CMK (cell line): Measurements from ENCODE around the gene HTT.
"Not testable (repeated sequence)": the region's sequence is repeated elsewhere in the genome, so short reads cannot be mapped to it uniquely, and the experiment has no call there.

Experiments used
- DNase-seq: peaks from one replicate; pipeline ENCODE4 v3.0.0-alpha.2; 2010; ENCODE audit warnings: low read depth

Gene HTT

DNA sequence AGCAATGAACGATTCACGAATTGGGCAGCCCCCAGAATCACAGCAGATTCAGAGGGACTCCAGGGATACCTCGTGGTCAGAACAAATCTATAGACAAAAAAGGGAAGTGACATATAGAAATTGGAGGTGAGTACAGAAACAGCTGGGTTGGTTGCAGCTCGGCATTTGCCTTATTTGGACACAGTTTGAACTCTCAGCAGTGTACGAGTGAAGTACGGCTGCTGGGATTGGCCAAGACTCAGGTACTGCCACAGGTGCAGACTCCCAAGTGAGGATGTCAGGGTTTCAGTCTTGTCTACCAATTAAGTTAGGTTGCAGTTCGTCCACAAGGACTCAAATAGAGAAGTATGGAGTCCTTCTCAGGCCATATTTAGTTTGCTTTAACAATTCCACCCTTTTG lies 28.3 kb upstream of the HTT start:
- DNase-seq: no peak

DNA sequence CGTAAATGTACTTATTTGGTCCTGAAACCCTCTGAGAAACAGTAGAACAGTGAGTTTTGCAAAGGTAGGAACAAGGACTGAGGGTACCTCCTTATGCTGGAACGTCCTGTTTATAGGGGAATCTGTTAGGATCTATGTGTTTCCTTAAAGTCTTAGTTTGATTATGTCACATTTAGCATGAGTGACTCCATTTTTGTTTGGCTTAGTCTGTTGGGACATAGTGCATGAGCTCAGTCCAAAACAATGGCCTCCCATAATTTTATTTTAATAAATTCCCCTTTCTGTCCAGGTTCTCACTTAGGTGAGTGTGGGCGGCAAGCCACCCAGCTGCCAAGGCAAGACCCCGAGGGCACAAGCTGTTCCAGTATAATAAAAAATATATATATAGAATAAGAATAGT lies 27.9 kb upstream of the HTT start:
- no peak for DNase-seq

DNA sequence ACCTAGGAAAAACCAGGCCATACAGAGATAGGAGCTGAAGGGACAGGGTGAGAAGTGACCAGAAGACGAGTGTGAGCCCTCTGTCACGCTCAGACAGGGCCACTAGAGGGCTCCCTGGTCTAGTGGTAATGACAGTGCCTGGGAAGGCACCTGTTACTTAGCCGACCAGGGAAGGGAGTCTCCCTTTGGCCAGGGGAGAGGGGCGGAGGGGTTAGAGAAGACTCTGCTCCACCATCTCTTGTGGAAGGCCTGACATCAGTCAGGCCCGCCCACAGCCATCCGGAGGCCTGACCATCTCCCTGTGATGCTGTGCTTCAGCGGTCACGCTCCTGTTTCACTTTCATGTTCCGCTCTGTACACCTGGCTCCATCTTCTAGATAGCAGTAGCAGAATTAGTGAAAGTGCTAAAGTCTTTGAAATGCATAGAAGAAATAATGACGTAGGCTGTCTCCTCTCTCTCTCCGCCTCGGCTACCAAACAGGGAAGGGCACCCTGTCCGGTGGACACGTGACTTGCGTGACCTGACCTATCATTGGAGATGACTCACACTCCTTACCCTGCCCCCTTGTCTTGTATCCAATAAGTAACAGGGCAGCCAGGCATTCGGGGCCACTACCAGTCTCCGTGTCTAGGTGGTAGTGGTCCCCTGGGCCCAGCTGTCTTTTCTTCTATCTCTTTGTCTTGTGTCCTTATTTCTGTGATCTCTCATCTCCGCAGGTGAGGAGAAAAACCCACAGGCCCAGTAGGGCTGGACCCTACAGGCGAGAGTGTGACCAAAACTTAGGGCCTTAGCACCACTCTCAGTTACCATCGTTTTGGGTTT lies 26.8 kb upstream of the HTT start:
- peak; percentile 32 for DNase-seq

DNA sequence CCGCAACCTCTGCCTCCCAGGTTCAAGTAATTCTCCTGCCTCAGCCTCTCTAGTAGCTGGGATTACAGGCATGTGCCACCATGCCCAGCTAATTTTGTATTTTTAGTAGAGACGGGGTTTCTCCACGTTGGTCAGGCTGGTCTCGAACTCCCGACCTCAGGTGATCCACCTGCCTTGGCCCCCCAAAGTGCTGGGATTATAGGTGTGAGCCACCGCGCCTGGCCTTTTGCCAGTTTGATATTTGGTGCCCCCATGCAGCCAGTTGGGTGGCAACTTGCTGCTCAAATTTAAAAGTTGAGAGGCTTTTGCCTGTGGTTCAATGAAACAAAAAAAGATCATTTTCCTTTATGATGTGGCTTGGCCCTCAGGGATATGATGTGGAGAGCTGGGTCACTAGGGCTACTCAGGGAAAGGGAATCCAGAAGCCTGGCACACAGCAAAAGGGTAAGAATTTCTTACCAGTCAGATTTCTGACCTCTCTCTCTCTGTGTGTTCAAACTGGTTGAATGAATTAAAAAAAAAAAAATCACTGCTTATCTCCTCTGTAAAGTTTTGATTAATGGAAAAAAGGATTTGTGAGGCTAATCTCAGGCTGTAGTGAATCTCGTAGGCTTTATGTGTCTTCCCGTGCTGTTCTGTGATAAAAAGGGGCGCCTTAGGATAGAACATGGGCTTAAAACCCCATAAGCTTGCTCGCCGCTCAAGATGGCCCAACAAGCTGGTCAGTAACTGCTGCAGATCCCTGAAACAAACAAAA lies 23.2 kb upstream of the HTT start:
- DNase-seq: not testable (repeated sequence)

DNA sequence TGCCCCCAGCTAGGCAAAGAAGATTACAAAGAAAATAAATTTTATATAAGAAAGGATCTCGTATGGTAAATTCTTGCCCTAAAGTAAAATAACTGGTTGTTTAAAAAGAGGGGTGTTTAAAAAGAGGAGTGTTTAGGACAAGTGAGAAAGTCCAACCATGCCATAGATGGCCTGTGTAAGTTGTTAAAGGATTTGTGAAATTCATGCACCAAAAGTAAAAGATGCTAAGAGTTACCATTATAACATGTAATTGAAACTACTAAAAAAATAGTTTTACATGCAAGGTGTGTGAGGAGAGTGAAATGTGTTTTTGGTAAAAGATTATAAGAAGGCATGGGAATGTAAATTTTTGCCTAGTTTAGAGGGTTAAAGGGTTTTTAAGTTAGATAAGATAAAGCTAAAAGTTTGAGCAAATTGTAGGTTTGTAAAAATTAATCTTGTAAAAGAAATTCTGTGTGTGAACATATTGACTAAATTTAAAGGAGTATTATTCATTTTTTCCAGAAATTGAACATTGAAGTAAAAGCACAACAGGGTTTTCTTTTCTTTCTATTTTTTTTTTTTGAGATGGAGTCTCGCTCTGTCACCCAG lies 20.2 kb upstream of the HTT start:
- no peak for DNase-seq

DNA sequence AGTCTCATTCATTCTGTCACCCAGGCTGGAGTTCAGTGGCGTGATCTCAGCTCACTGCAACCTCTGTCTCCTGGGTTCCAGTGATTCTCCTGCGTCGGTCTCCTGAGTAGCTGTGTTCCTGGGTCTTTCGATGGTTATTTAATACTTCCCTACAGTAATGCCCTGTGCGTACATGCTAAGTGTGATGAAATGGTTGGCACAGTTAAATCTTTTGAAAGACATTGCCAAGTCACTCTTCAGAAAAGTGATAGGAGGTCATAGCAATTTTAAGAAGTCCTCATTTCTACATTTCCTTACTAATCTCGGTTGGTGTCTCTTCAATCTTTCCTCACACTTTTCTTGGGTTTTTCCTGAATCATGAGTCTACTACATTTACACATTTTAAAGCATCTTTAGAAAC lies 14.5 kb upstream of the HTT start:
- DNase-seq: no peak

DNA sequence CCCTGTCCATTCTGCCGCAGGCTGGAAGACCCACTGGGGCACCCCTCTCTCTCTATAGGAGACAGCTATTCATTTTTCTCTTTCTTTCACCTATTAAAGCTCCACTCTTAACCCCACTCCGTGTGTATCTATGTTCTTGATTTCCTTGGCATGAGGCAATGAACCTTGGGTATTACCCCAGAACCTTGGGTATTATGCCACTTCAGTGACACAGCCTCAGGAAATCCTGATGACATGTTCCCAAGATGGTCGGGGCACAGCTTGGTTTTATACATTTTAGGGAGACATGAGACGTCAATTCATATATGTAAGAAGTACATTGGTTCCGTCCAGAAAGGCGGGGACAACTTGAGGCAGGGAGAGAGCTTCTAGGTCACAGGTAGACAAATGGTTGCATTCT lies 13.5 kb upstream of the HTT start:
- no peak for DNase-seq

DNA sequence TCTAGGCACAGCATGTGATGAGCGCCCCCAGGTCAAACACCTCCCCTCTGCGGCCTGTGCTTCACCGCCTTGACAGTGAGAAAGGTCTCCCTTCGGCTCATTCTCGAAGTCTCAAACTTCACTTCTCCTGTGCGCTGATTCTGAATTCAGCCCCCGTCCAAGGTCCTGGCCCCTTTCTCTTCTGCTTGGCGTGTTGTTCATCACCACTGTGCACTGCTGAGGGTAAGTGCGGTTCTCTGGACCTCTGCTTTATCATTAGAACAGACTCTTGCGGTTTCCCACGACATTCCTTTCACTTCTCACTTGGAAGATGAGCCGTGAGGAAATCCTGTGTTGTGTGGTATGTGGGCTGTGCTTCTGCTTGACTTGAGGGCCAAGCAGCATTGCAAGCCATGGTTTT lies 12.0 kb upstream of the HTT start:
- DNase-seq: peak; percentile 43

DNA sequence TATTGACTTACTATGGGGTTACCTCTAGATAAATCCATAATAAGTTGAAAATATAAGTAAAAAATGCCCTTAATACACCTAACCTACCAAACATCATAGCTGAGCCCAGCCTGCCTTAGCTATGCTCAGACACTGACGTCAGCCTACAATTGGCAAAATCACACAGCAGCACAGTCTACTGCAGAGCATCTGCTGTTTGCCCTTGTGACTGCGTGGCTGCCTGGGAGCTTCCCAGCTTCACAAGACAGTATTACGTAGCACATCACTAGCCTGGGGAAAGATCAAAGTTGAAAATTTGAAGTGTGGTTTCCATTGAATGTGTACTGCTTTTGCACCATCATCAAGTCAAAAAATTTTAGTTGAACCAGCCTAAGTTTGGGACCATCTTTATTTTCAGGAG lies 8.9 kb upstream of the HTT start:
- no peak for DNase-seq

DNA sequence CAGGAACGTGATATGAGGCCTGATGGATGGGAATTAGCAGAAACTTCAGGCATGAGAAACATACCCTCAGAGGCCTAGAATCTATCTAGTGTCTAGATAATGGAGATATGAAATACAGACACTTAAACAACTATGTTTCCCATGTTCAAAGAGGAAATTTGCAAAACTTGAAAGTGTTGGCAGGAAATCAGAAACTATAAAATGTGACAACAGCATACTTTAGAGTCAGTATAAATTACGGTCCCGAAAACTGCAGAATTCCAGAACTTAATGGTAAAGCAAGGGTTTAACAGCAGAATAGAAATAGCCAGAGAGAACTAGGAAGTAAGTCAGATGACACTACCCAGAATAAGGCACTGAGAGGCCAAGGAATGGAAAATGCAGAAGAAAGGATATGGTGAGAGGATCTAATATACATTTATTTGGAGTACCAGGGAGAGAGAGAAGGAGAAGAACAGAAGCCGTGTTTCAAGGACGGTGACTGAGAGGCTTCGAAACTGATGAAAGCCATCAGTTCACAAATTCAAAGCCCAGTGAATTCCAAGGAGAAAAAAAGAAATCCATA lies 7.6 kb upstream of the HTT start:
- DNase-seq: no peak

DNA sequence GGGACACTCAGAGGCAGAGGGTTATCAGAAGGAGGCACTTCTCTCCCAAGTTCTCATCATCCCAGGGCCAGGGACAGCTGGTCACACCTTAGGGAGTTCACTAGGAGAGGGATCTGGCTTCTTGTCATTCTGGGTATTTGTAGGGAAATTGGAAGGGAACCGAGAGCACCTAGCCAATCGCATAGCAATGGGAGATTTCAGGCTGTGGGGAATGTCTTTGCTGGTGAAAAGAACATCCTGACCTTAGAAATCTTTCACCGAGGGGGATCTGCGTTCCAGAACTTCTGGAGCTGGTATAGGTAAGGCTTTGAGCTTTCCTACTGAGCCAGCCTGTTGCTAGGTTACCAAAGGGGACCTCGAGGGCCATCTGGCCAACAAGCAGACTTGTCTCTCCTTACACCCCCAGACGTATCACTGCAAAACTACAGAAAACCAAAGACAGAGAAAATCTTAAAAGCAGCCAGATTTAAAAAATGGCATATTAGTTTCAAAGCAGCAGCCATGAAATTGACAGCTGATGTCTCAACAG lies 6.9 kb upstream of the HTT start:
- DNase-seq: no peak

DNA sequence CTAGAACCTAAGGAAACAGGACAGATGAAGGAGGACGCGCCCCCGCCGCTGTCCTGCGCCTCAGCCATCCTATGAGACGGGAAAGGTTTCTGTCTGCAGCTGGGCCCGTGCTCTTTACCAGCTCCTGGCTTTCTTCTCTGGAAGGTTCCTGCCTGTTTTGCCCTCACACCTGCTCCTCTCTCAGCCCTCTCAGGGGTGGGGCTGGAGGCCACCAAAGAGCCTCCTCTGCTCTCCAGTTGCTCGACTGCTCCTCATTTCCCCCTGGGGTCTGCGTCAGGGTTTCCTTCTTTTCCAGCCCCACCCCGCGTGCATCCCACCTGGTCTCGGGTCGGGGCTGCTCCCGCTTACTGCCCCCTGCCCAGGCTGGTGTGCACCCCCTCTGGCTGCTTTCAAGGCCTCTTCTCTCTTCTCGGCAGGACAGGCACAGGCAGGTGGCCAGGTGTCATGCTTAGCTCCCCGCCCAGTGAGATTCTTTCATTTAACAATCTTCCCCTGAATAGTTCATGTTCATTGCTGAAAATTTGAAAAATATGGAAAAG lies 4.8 kb upstream of the HTT start:
- no peak for DNase-seq

DNA sequence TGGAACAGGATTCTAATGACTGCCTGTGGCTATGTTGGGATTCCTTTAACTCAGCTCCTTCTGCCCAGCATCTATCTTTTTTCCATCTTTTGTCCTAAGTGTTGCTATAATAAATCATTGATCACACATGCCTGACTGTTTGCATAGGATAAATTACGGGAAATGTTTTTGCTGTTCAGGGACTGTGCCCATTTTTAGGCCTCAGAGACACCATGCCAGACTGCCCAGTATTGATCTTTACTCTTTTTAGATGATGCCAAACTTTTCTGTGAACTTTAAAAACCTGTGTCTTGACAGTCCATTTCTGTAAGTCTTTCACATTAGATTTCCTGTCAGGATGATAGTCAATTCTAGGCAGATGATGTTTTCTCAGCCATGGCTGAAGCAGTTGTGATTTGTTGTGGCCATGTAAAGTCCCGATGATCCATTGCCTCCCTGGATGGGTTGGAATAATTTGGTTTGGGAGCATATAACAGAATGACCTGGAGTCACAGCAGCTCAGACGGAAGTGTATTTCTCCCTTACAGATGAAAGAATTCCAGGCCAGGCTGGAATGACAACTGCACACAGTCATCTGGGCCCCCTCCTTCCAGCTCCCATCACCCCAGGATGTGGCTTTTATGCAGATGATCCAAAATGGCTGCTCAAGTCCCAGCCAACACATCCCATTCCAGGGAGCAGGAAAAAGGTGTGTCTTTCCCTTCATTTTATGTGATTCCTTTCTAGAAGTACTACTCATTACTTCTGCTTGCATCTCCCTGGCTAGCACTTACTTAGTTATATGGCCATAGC lies 3.6 kb upstream of the HTT start:
- no peak for DNase-seq

DNA sequence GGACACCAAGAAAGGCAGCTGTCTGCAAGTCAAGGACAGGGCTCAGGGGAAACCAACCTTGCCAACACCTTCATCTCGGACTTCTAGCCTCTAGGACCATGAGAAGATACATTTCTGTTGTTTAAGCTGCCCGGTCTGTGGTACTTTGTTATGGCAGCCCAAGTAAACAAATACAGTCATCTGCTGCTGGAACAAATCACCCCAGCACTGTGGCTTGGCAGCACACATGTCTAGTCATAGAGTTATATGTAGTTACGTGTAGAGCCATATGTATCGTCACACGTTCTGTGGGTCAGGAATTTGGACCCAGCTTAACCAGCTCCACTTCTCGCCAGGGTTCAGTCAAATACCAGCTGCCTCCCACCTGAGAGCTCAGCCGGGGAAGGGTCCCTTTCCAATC lies 2.7 kb upstream of the HTT start:
- no peak for DNase-seq

DNA sequence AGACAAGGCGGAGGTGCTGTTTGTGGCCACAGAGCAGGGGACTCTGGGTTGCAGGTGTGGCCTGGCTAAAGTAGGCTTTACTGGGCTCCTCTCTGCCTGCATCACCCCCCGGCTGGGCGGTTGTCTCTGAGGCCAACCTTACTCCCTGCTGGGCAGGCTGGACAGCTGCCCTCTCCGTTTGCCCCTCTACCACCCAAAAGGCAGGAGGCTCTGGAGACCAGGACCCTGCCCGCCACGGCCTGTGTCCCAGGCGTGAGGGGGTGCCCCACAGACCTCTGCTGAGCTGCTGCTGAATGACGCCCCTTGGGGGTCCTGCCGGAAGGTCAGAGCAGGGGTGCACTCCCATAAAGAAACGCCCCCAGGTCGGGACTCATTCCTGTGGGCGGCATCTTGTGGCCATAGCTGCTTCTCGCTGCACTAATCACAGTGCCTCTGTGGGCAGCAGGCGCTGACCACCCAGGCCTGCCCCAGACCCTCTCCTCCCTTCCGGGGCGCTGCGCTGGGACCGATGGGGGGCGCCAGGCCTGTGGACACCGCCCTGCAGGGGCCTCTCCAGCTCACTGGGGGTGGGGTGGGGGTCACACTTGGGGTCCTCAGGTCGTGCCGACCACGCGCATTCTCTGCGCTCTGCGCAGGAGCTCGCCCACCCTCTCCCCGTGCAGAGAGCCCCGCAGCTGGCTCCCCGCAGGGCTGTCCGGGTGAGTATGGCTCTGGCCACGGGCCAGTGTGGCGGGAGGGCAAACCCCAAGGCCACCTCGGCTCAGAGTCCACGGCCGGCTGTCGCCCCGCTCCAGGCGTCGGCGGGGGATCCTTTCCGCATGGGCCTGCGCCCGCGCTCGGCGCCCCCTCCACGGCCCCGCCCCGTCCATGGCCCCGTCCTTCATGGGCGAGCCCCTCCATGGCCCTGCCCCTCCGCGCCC lies 1.1 kb upstream of the HTT start:
- no peak for DNase-seq

DNA sequence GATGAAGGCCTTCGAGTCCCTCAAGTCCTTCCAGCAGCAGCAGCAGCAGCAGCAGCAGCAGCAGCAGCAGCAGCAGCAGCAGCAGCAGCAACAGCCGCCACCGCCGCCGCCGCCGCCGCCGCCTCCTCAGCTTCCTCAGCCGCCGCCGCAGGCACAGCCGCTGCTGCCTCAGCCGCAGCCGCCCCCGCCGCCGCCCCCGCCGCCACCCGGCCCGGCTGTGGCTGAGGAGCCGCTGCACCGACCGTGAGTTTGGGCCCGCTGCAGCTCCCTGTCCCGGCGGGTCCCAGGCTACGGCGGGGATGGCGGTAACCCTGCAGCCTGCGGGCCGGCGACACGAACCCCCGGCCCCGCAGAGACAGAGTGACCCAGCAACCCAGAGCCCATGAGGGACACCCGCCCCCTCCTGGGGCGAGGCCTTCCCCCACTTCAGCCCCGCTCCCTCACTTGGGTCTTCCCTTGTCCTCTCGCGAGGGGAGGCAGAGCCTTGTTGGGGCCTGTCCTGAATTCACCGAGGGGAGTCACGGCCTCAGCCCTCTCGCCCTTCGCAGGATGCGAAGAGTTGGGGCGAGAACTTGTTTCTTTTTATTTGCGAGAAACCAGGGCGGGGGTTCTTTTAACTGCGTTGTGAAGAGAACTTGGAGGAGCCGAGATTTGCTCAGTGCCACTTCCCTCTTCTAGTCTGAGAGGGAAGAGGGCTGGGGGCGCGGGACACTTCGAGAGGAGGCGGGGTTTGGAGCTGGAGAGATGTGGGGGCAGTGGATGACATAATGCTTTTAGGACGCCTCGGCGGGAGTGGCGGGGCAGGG lies 568 bp downstream of the HTT start:
- peak; percentile 44 for DNase-seq

DNA sequence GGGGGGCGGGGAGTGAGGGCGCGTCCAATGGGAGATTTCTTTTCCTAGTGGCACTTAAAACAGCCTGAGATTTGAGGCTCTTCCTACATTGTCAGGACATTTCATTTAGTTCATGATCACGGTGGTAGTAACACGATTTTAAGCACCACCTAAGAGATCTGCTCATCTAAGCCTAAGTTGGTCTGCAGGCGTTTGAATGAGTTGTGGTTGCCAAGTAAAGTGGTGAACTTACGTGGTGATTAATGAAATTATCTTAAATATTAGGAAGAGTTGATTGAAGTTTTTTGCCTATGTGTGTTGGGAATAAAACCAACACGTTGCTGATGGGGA lies 1.1 kb downstream of the HTT start:
- no peak for DNase-seq

DNA sequence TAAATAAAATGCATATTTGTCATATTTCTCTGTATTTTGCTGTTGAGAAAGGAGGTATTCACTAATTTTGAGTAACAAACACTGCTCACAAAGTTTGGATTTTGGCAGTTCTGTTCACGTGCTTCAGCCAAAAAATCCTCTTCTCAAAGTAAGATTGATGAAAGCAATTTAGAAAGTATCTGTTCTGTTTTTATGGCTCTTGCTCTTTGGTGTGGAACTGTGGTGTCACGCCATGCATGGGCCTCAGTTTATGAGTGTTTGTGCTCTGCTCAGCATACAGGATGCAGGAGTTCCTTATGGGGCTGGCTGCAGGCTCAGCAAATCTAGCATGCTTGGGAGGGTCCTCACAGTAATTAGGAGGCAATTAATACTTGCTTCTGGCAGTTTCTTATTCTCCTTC lies 3.3 kb downstream of the HTT start:
- no peak for DNase-seq

DNA sequence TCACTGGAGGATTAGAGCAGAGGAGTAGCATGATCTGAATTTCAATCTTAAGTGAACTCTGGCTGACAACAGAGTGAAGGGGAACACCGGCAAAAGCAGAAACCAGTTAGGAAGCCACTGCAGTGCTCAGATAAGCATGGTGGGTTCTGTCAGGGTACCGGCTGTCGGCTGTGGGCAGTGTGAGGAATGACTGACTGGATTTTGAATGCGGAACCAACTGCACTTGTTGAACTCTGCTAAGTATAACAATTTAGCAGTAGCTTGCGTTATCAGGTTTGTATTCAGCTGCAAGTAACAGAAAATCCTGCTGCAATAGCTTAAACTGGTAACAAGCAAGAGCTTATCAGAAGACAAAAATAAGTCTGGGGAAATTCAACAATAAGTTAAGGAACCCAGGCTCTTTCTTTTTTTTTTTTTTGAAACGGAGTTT lies 5.2 kb downstream of the HTT start:
- peak; percentile 91 for DNase-seq
